IPS-20b (cell line): ENCODE measurements around the gene CYP4V2.

Experiments
- H3K27ac ChIP-seq: one replicate; pipeline ENCODE4 v1.5.1; 2013; ENCODE audit warnings: low read length
- H3K27me3 ChIP-seq: 2 replicates; pipeline ENCODE4 v1.6.1; 2013; ENCODE audit warnings: mild to moderate bottlenecking, low read length, inconsistent platforms; ENCODE audit not compliant: insufficient read depth
- H3K36me3 ChIP-seq: 2 replicates; pipeline ENCODE4 v1.6.1; 2013; ENCODE audit warnings: low read depth, mild to moderate bottlenecking, inconsistent platforms, low read length, moderate library complexity; ENCODE audit not compliant: insufficient read depth
- H3K4me1 ChIP-seq: 2 replicates; pipeline ENCODE4 v1.6.1; 2013; ENCODE audit warnings: mild to moderate bottlenecking, control low read depth, inconsistent platforms, low read length, moderate library complexity; ENCODE audit not compliant: insufficient read depth
- H3K4me3 ChIP-seq: 2 replicates; pipeline ENCODE4 v1.5.1; 2013; ENCODE audit warnings: mild to moderate bottlenecking, low read length, inconsistent platforms
- H3K9ac ChIP-seq: 2 replicates; pipeline ENCODE4 v1.6.1; 2013; ENCODE audit warnings: low read depth, mild to moderate bottlenecking, inconsistent platforms, low read length, moderate library complexity
- H3K9me3 ChIP-seq: 2 replicates; pipeline ENCODE4 v1.6.1; 2013; ENCODE audit warnings: mild to moderate bottlenecking, low read depth, low read length, inconsistent platforms; ENCODE audit not compliant: insufficient read depth

Gene CYP4V2

GRCh38 chr4:186258216-186258811 is 66.9 kb downstream of the CYP4V2 start:
- Histone ChIP-seq H3K4me3 (no peak overlapping the region), H3K36me3 (peaks cover 16% of the 10 kb centered on the region)

GRCh38 chr4:186260117-186260503 is 68.7 kb downstream of the CYP4V2 start:
- no peak overlapping the region for H3K27ac ChIP-seq
- H3K27me3 ChIP-seq: no peaks in the 10 kb centered on the region
- no peaks in the 10 kb centered on the region for H3K9me3 ChIP-seq
- peaks cover 16% of the 10 kb centered on the region for H3K36me3 ChIP-seq
- H3K9ac ChIP-seq: no peak overlapping the region
- H3K4me3 ChIP-seq: no peak overlapping the region
- H3K4me1 ChIP-seq: peaks cover 10% of the 10 kb centered on the region; the same call in 1 of the 2 replicates

More at GRCh38 chr4:186258216-186258811, 66.9 kb downstream of the CYP4V2 start:
- 0 out of 2 replicates have a peak, but pooled peaks cover 2% of the 10 kb centered on the region for H3K4me1 ChIP-seq
- H3K9ac ChIP-seq: no peak overlapping the region
- no peaks in the 10 kb centered on the region for H3K9me3 ChIP-seq
- no peak overlapping the region for H3K27ac ChIP-seq
- H3K27me3 ChIP-seq: no peaks in the 10 kb centered on the region
